ENCODE measurements around the gene ZNF576. TPM values are rescaled to one million over a fixed set of nuclear protein-coding genes. Genes with fewer than 3 reads are reported as not detected.

ZNF576 gene
- total and polyA plus RNA-seq, 2 of the 13 experiments (the other 11 are each of a cell fraction or from before 2014, with no cell fraction given), result 7.2 to 9.6 TPM

DNA sequence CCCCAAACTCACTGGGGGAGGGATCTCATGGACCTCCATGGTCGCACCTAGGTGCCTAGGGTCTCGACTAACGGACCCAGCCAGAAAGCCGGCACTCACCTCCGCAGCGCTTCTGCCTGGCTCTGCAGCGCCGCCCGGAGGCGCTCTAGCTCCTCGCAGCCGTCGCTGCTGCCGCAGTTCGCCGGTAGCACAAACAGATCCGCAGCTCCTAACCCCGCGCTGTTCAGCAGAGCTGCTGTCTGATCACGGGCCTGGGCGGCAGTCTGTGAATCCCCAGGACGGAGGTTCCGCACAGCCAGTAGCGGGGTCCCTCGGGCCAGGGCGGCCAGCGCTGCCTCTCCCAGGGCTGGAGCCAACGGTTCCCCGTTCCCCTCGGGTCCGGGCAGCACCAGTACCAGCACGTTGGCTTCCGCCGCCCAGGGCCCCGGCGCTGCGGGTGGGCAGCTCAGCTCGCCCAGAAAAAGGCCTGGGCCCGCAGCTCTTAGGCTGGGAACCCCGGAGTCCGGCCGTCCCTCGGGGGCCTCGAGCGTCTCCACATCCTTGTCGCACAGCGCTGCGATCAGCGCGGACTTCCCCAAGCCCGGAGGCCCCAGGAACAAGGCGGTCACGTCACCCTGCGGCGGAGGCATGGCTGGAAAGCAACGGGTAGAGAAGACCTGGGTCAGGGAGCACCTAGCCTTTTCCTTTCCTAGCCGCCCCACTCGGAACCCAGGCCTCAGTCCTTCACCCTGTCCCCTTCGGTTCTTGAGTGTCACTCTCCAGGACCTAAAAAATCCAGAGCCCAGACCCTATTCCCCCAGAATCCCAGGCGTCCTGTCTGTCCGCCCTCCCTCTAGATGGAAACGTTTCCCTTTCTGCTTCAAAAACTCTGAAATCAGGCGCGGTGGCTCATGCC lies 1.4 kb upstream of the ZNF576 start (continued):
- no peak for TF ChIP-seq PLRG1 (conservative IDR thresholded peaks at IDR 0.05)
- TF ChIP-seq NFKB2 (CRISPR knock-in tag; IDR thresholded peaks at IDR 0.05; ENCODE audit: borderline replicate concordance), result no peak
- TF ChIP-seq ATF1 (CRISPR knock-in tag; IDR thresholded peaks at IDR 0.05), result no peak
- TF ChIP-seq, protein P1, sequence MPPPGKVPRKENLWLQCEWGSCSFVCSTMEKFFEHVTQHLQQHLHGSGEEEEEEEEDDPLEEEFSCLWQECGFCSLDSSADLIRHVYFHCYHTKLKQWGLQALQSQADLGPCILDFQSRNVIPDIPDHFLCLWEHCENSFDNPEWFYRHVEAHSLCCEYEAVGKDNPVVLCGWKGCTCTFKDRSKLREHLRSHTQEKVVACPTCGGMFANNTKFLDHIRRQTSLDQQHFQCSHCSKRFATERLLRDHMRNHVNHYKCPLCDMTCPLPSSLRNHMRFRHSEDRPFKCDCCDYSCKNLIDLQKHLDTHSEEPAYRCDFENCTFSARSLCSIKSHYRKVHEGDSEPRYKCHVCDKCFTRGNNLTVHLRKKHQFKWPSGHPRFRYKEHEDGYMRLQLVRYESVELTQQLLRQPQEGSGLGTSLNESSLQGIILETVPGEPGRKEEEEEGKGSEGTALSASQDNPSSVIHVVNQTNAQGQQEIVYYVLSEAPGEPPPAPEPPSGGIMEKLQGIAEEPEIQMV (CRISPR knock-in tag; IDR thresholded peaks at IDR 0.05; ENCODE audit: low read depth), result no peak
- TF ChIP-seq KLF15 (CRISPR knock-in tag; IDR thresholded peaks at IDR 0.05; ENCODE audit: borderline replicate concordance), result no peak
- no peak for TF ChIP-seq KDM5A (IDR thresholded peaks at IDR 0.05; ENCODE audit: borderline replicate concordance, low read length)
- no peak for TF ChIP-seq DR1 (CRISPR knock-in tag; IDR thresholded peaks at IDR 0.05)
- no peak for TF ChIP-seq TRIM24 (CRISPR knock-in tag; IDR thresholded peaks at IDR 0.05)
- TF ChIP-seq TBX3 (IDR thresholded peaks at IDR 0.05; ENCODE audit: borderline replicate concordance), result no peak
- no peak for TF ChIP-seq NONO (IDR thresholded peaks at IDR 0.05)
- peak; percentile 56; the same call in 1 of the 2 replicates for TF ChIP-seq NONO (CRISPR knock-in tag; conservative IDR thresholded peaks at IDR 0.05)
- no peak for TF ChIP-seq PRDM4 (CRISPR knock-in tag; IDR thresholded peaks at IDR 0.05; ENCODE audit: borderline replicate concordance)
- TF ChIP-seq SP5 (CRISPR knock-in tag; IDR thresholded peaks at IDR 0.05; ENCODE audit: borderline replicate concordance, low read depth), result no peak
- TF ChIP-seq RAD51 (IDR thresholded peaks at IDR 0.05; ENCODE audit: borderline replicate concordance), result no peak
- TF ChIP-seq, protein P2, sequence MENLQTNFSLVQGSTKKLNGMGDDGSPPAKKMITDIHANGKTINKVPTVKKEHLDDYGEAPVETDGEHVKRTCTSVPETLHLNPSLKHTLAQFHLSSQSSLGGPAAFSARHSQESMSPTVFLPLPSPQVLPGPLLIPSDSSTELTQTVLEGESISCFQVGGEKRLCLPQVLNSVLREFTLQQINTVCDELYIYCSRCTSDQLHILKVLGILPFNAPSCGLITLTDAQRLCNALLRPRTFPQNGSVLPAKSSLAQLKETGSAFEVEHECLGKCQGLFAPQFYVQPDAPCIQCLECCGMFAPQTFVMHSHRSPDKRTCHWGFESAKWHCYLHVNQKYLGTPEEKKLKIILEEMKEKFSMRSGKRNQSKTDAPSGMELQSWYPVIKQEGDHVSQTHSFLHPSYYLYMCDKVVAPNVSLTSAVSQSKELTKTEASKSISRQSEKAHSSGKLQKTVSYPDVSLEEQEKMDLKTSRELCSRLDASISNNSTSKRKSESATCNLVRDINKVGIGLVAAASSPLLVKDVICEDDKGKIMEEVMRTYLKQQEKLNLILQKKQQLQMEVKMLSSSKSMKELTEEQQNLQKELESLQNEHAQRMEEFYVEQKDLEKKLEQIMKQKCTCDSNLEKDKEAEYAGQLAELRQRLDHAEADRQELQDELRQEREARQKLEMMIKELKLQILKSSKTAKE (CRISPR knock-in tag; IDR thresholded peaks at IDR 0.05; ENCODE audit: borderline replicate concordance), result no peak
- TF ChIP-seq TCF7L2 (IDR thresholded peaks at IDR 0.05; ENCODE audit: low read depth, low read length), result no peak
- no peak for TF ChIP-seq ZNF546 (CRISPR knock-in tag; conservative IDR thresholded peaks at IDR 0.05)
- TF ChIP-seq SMARCE1 (IDR thresholded peaks at IDR 0.05; ENCODE audit: borderline replicate concordance), result no peak
- no peak for TF ChIP-seq ZNF512 (CRISPR knock-in tag; IDR thresholded peaks at IDR 0.05)
- no peak for TF ChIP-seq HOXA9 (CRISPR knock-in tag; IDR thresholded peaks at IDR 0.05; ENCODE audit: borderline replicate concordance)
- TF ChIP-seq, protein P3, sequence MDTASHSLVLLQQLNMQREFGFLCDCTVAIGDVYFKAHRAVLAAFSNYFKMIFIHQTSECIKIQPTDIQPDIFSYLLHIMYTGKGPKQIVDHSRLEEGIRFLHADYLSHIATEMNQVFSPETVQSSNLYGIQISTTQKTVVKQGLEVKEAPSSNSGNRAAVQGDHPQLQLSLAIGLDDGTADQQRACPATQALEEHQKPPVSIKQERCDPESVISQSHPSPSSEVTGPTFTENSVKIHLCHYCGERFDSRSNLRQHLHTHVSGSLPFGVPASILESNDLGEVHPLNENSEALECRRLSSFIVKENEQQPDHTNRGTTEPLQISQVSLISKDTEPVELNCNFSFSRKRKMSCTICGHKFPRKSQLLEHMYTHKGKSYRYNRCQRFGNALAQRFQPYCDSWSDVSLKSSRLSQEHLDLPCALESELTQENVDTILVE (CRISPR knock-in tag; IDR thresholded peaks at IDR 0.05), result no peak
